Endodermal cell (in vitro differentiated cells): ENCODE measurements around the gene ARHGAP1. TPM values are rescaled to one million over a fixed set of nuclear protein-coding genes. Genes with fewer than 3 reads are reported as not detected.

Experiments
- DNase-seq: peaks from one replicate; pipeline ENCODE4 v3.0.0-alpha.2; 2017
- H3K27ac ChIP-seq: 2 replicates; pipeline ENCODE4 v1.5.1; 2013; ENCODE audit warnings: mild to moderate bottlenecking, low read depth, low read length, moderate library complexity
- H3K27me3 ChIP-seq: 2 replicates; pipeline ENCODE4 v1.6.1; 2013; ENCODE audit warnings: mild to moderate bottlenecking, low read length, moderate library complexity; ENCODE audit not compliant: insufficient read depth, control insufficient read depth, poor library complexity, severe bottlenecking
- H3K36me3 ChIP-seq: 2 replicates; pipeline ENCODE4 v1.7.0; 2013; ENCODE audit warnings: mild to moderate bottlenecking, low read length, moderate library complexity; ENCODE audit not compliant: control insufficient read depth, insufficient read depth
- H3K4me1 ChIP-seq: one replicate; pipeline ENCODE4 v1.7.0; 2013; ENCODE audit warnings: low read length; ENCODE audit not compliant: control insufficient read depth, insufficient read depth
- H3K4me3 ChIP-seq: 2 replicates; pipeline ENCODE4 v1.5.1; 2013; ENCODE audit warnings: mild to moderate bottlenecking, low read length, moderate library complexity
- H3K9ac ChIP-seq: 2 replicates; pipeline ENCODE4 v1.6.1; 2013; ENCODE audit warnings: mild to moderate bottlenecking, low read length, moderate library complexity; ENCODE audit not compliant: poor library complexity, severe bottlenecking; ENCODE audit errors: extremely low read depth
- H3K9me3 ChIP-seq: 2 replicates; pipeline ENCODE4 v1.6.1; 2013; ENCODE audit warnings: mild to moderate bottlenecking, low read length, moderate library complexity; ENCODE audit not compliant: control insufficient read depth
- H3K27ac Mint-ChIP-seq: 2 replicates; pipeline ENCODE4 v1.8.0; 2020; ENCODE audit warnings: mixed read lengths
- H3K27me3 Mint-ChIP-seq: 2 replicates; pipeline ENCODE4 v1.8.0; 2021; ENCODE audit warnings: mild to moderate bottlenecking, mixed read lengths; ENCODE audit not compliant: insufficient read depth
- H3K36me3 Mint-ChIP-seq: 2 replicates; pipeline ENCODE4 v1.8.0; 2020; ENCODE audit warnings: low read depth, mixed read lengths
- H3K4me1 Mint-ChIP-seq: 2 replicates; pipeline ENCODE4 v1.8.0; 2020; ENCODE audit warnings: mixed read lengths
- H3K4me3 Mint-ChIP-seq: 2 replicates; pipeline ENCODE4 v1.8.0; 2020; ENCODE audit warnings: mild to moderate bottlenecking, moderate library complexity, mixed read lengths
- H3K9me3 Mint-ChIP-seq: 2 replicates; pipeline ENCODE4 v1.8.0; 2020; ENCODE audit warnings: mild to moderate bottlenecking, mixed read lengths
- WGBS, 2 experiments: methylation state at CpG; one replicate each; pipeline versions ENCODE4 v1.1.5 to v1.1.7; 2013; ENCODE audit warnings: missing lambda C conversion rate in 2 of 2, mixed read lengths in 1 of 2; ENCODE audit not compliant: insufficient coverage in 1 of 2, insufficient read length in 1 of 2; 5-methylcytosine and 5-hydroxymethylcytosine counted together
- long read RNA-seq, 4 experiments: library from polyadenylated mRNA in 2 of 4; library from RNA in 1 of 4; library from capped mRNA in 1 of 4; stranded (forward) in 3 of 4; unstranded in 1 of 4; transcript quantifications; one replicate each; pipeline ENCODE4 v2.0.0, GENCODE V29; 2020 to 2021; ENCODE audit warnings: inconsistent platforms in 1 of 4
- polyA plus RNA-seq, 2 experiments: library from polyadenylated mRNA; stranded (reverse); fragments of 50-300 nt; gene quantifications; one replicate each; pipeline ENCODE4 v1.2.3, GENCODE V29; 2013
- total RNA-seq, 2 donors: library from RNA; stranded (reverse); fragmentation: NEBNext Ultra II Directional in 1 of 2; extraction: Animal tissue kit (Norgen Biotek cat#: 25700) in 1 of 2; gene quantifications; 2 replicates in 1 of 2; 3 replicates in 1 of 2; pipeline ENCODE4 v1.2.1, GENCODE V29; 2021
- TF ChIP-seq, protein P1 (sequence below): fragments of 200-600 bp; sonication (generic); conservative IDR thresholded peaks from 2 replicates; pipeline ENCODE4 v1.5.0; 2021; ENCODE audit warnings: antibody characterized with exemption, mild to moderate bottlenecking

Gene ARHGAP1
- 10 to 100 TPM; 53.4 to 56.6 TPM for total RNA-seq
- 27.0 TPM for polyA plus RNA-seq (2013, experiment 1 of 2)
- polyA plus RNA-seq (2013, experiment 2 of 2), result 28.4 TPM
- long read RNA-seq, experiment 1, partial matches to known transcripts, result 2 of 12 reads
- long read RNA-seq, experiment 1, other reads (novel, unspliced or antisense), result 8 of 12 reads
- long read RNA-seq, experiment 2, transcript ARHGAP1-201 (13 exons, 3,375 nt), result major isoform, 125 of 155 reads
- long read RNA-seq, experiment 2, partial matches to known transcripts, result 12 of 155 reads
- long read RNA-seq, experiment 2, other reads (novel, unspliced or antisense), result 18 of 155 reads
- long read RNA-seq, experiment 3, transcript ARHGAP1-201 (13 exons, 3,375 nt), result major isoform, 25 of 47 reads
- long read RNA-seq, experiment 3, partial matches to known transcripts, result 5 of 47 reads
- long read RNA-seq, experiment 3, other reads (novel, unspliced or antisense), result 13 of 47 reads
- long read RNA-seq, experiment 4, partial matches to known transcripts, result 0 of 1 reads
- long read RNA-seq, experiment 4, other reads (novel, unspliced or antisense), result 1 of 1 reads

DNA sequence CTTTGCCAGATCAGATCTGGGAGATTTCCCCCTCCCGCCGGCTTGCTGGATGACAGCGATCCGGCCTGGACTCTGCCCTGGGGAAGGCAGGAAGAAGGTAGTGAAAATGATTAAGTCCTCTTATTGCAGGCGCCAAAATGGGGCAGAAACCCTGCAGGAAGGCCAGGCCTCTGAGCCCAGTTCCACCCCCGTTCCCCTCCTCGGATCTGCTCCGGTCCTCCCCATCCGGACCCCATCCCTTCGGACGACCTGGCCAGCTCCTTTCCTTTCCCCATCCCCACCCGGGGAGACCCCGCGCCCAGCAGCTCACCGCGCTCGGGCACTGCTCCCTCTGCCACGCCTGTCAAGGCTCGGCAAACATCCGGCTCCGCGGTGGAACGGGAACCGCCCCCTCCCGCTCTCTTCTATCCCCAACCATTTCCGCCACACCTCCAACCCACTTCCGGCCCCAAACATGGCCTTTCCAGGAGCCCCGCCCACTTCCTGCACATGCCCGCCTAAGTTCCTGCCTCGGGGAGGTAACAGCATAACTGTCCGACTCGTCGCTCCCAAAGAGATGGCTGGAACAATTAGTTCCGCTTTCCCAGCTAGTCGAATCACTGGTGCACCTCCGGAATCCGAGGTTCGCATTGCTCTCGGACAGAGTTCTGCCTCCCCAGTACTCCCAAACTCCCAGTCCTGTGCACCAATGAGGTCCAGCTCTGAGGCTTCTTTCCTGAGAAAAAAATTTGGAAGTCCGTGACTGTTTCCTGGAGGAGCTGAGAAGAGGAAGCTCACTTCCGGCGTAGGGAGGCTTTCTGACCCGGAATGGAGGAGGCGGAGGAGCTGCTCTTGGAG lies at the start of gene ARHGAP1, which contains the start of gene ZNF408:
Gene ARHGAP1, minus strand, starts transcription at position 379 of the 837 bp plus-strand sequence. CDS start 4,512 bp downstream, outside the sequence.
Gene ZNF408, plus strand, starts transcription at position 791 of the 837 bp plus-strand sequence. Its CDS starts 17 bp downstream, at position 808.
- Histone ChIP-seq H3K36me3 (peaks cover 36% of the 10 kb centered on the region), H3K4me3 (peak within 1 kb of the TSS; percentile 94), H3K4me1 (peaks cover 5% of the 10 kb centered on the region), H3K27ac (peak within 1 kb of the TSS; percentile 80), H3K27me3 (no peaks in the 10 kb centered on the region), H3K9ac (peak within 1 kb of the TSS; percentile 90), H3K9me3 (no peaks in the 10 kb centered on the region)
- Mint-ChIP-seq H3K27me3 (no peaks in the 10 kb centered on the region), H3K9me3 (no peaks in the 10 kb centered on the region), H3K4me3 (peak within 1 kb of the TSS; percentile 98), H3K27ac (peak within 1 kb of the TSS; percentile 100), H3K36me3 (peaks cover 35% of the 10 kb centered on the region), H3K4me1 (peaks cover 6% of the 10 kb centered on the region)
- WGBS, 2 experiments, result 0% methylated on average over 12 to 44 of the region's 44 CpGs
- TF ChIP-seq, protein P1, sequence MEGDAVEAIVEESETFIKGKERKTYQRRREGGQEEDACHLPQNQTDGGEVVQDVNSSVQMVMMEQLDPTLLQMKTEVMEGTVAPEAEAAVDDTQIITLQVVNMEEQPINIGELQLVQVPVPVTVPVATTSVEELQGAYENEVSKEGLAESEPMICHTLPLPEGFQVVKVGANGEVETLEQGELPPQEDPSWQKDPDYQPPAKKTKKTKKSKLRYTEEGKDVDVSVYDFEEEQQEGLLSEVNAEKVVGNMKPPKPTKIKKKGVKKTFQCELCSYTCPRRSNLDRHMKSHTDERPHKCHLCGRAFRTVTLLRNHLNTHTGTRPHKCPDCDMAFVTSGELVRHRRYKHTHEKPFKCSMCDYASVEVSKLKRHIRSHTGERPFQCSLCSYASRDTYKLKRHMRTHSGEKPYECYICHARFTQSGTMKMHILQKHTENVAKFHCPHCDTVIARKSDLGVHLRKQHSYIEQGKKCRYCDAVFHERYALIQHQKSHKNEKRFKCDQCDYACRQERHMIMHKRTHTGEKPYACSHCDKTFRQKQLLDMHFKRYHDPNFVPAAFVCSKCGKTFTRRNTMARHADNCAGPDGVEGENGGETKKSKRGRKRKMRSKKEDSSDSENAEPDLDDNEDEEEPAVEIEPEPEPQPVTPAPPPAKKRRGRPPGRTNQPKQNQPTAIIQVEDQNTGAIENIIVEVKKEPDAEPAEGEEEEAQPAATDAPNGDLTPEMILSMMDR, result no peak
- peak; percentile 99 for DNase-seq

DNA sequence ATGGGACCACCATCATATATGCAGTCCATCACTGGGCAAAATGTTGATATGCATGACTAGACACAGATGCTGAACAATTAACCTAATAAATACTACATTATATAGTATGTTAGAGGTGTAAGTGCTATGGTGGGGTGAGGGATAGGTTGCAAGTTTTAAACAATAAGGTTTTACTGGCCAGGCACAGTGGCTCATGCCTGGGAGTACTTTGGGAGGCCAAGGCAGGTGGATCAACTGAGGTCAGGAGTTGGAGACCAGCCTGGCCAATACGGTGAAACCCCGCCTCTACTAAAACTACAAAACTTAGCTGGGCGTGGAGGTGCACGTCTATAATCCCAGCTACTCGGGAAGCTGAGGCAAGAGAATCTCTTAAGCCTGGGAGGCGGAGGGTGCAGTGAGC lies 46.7 kb upstream of the ARHGAP1 start:
- no peaks in the 10 kb centered on the region for H3K27me3 Mint-ChIP-seq
- Histone ChIP-seq H3K27me3 (no peaks in the 10 kb centered on the region), H3K36me3 (peaks cover 90% of the 10 kb centered on the region), H3K27ac (no peak overlapping the region), H3K4me3 (no peak overlapping the region), H3K4me1 (no peaks in the 10 kb centered on the region), H3K9ac (no peak overlapping the region), H3K9me3 (no peaks in the 10 kb centered on the region)
- peaks cover 4% of the 10 kb centered on the region for H3K4me1 Mint-ChIP-seq
- 99 to 100% methylated on average over 5 to 6 of the region's 6 CpGs for WGBS, 2 experiments
- H3K27ac Mint-ChIP-seq, result no peak overlapping the region
- H3K4me3 Mint-ChIP-seq, result no peak overlapping the region
- no peaks in the 10 kb centered on the region for H3K9me3 Mint-ChIP-seq
- TF ChIP-seq, protein P1, result no peak
- DNase-seq, result no peak
- peaks cover 78% of the 10 kb centered on the region for H3K36me3 Mint-ChIP-seq

DNA sequence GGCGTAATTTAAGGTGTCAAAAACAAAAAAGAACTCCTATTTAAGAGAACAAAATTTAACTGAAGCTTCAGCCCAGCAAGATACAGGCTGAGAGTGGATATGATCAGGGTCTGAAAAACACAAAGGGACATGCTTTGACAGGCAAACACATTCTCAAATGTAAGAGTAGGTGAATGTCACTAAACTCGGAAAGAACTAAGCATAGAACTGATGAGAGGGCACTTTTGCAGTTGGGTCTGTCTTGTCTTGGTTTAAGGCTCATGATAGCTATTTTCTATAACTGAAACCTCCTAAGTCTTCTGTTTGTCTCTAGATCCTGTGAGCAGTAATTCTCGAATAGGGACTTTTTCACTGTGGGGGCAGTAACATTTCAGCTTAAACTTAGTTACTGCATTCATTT lies 45.6 kb upstream of the ARHGAP1 start:
- H3K27me3 Mint-ChIP-seq, result no peaks in the 10 kb centered on the region
- TF ChIP-seq, protein P1, result no peak
- H3K27ac Mint-ChIP-seq, result no peak overlapping the region
- no peak overlapping the region for H3K9ac ChIP-seq
- no peaks in the 10 kb centered on the region for H3K27me3 ChIP-seq
- peaks cover 4% of the 10 kb centered on the region for H3K4me1 Mint-ChIP-seq
- H3K4me1 ChIP-seq, result no peaks in the 10 kb centered on the region
- peaks cover 82% of the 10 kb centered on the region for H3K36me3 Mint-ChIP-seq
- H3K36me3 ChIP-seq, result peaks cover 92% of the 10 kb centered on the region
- H3K4me3 Mint-ChIP-seq, result no peak overlapping the region
- no peaks in the 10 kb centered on the region for H3K9me3 ChIP-seq
- H3K4me3 ChIP-seq, result no peak overlapping the region
- H3K27ac ChIP-seq, result no peak overlapping the region
- DNase-seq, result no peak
- no peaks in the 10 kb centered on the region for H3K9me3 Mint-ChIP-seq
- 99% methylated on average over 3 of the region's 3 CpGs; no CpG with 5 or more reads in 1 of the 2 experiments for WGBS, 2 experiments
